Esophagus muscularis mucosa (tissue), 3 donors: Measurements from ENCODE around the gene SLC22A5.

Experiments used
- CTCF ChIP-seq, 3 experiments: fragments of 200-600 bp in 2 of 3; fragments of 450-650 bp in 1 of 3; sonication (generic) in 2 of 3; IDR thresholded peaks; one replicate each; pipeline ENCODE4 v1.5.1; 2017 to 2019; ENCODE audit warnings: antibody characterized with exemption in 3 of 3, mild to moderate bottlenecking in 2 of 3, moderate library complexity in 1 of 3
- POLR2A ChIP-seq: fragments of 450-650 bp; IDR thresholded peaks from one replicate; pipeline ENCODE4 v1.6.1; 2017; ENCODE audit warnings: antibody characterized with exemption, moderate library complexity, mild to moderate bottlenecking, low read depth
- POLR2AphosphoS5 ChIP-seq, 2 donors: sonication (generic); formaldehyde crosslinking; IDR thresholded peaks; one replicate each; pipeline ENCODE4 v1.6.1; 2017; ENCODE audit warnings: antibody characterized with exemption in 2 of 2

DNA sequence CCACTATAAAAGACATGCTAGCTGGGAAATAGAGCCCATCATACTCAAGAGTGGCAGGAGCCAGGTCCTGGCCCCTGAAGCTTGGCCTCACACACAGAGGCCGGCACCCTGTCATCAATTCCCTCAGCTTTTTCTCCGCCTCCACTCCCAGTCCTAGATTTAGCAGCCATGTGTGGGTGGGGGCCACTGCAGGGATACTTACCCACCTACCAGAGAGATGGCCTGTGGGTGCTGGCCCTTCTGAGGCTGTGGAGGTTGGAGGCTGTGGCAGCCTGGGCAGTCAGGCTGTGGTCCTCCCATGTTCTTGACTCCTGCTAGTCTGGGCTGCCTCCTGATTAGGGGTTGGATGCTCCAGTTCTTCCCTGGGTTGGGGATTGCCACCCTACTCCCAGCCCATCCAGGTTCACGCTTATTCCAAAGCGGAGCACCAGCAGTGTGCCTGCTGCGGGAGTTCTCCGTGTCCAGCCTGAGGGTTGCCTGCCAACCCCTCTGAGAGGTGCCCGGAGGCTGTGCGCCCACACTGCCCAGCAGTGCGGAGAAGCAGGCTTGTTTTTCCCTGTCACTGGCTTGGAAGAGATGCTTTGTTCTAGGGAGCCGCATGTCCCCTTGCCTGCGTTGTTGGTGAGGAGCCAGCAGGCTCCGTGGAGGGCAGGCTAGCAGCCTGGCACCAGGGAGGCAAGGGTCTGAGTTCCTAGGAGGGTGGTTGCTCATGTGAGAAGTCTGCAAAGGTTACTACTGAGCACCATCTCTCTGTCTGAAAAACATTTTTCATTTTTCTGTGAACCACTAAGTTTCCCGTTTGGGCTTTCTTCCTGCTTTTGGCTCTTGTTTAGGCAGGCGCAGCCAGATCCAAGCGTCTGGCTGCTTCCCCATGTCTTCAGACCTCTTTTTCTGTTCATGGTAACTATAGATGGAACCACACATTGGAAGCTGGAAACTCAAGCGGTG lies 7.5 kb downstream of the SLC22A5 start:
- TF ChIP-seq CTCF (IDR thresholded peaks at IDR 0.05) = no peak
- TF ChIP-seq POLR2AphosphoS5 (IDR thresholded peaks at IDR 0.05) = no peak
- no peak for TF ChIP-seq POLR2A
